Heart left ventricle (tissue), 13 donors: Measurements from ENCODE around the gene GALNTL6.

Source experiments
- POLR2A ChIP-seq, 2 donors: fragments of 450-650 bp; IDR thresholded peaks; one replicate each; pipeline ENCODE4 v1.6.1; 2017; ENCODE audit warnings: antibody characterized with exemption in 2 of 2, mild to moderate bottlenecking in 2 of 2, moderate library complexity in 2 of 2
- TF ChIP-seq, protein P1 (sequence below), 12 donors: fragments of 200-600 bp; sonication (generic) in 4 of 12; IDR thresholded peaks; one replicate each; pipeline versions ENCODE4 v1.5.0 to v1.8.0; 2018 to 2022; ENCODE audit warnings: antibody characterized with exemption in 12 of 12, mild to moderate bottlenecking in 5 of 12
- donor health status: ischemic (EF 13 %, LVEDD 7.1; RV severe dilation, severe dysfunction).
- donor health status: DM: no; HTN: yes; CAD: no.
- donor health status: DM: no; HTN: no; CAD: no.
- donor health status: ischemic (EF 25% LVEDD 6.9; RV normal size, moderate dysfunction).
- donor health status: ischemic (EF 25% LVEDD 5.7; RV mildly dilated, moderate dysfunction).
- donor health status: ischemic (EF 35%, LVEDD 5.7; RV mildly dilated, moderate dysfunction).
- donor health status: nonischemic (EF 11% LVEDD 7.7; RV severe dilation, severe dysfunction).
- donor health status: DM: yes; HTN: yes; CAD: no.
- donor health status: PGD.
- donor health status: ischemic (EF 29% LVEDD 5.4; RV normal size, mild dysfunction).
- donor health status: nonischemic (EF 23%, LVEDD 6.1; RV moderate dilation, normal function).

- TF ChIP-seq, protein P1, sequence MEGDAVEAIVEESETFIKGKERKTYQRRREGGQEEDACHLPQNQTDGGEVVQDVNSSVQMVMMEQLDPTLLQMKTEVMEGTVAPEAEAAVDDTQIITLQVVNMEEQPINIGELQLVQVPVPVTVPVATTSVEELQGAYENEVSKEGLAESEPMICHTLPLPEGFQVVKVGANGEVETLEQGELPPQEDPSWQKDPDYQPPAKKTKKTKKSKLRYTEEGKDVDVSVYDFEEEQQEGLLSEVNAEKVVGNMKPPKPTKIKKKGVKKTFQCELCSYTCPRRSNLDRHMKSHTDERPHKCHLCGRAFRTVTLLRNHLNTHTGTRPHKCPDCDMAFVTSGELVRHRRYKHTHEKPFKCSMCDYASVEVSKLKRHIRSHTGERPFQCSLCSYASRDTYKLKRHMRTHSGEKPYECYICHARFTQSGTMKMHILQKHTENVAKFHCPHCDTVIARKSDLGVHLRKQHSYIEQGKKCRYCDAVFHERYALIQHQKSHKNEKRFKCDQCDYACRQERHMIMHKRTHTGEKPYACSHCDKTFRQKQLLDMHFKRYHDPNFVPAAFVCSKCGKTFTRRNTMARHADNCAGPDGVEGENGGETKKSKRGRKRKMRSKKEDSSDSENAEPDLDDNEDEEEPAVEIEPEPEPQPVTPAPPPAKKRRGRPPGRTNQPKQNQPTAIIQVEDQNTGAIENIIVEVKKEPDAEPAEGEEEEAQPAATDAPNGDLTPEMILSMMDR (IDR thresholded peaks at IDR 0.05): no peak
- TF ChIP-seq POLR2A (IDR thresholded peaks at IDR 0.05): no peak
Observed at GRCh38 chr4:172691552-172691951, 878.3 kb downstream of the GALNTL6 start.
